Panc1 (cell line): ENCODE results near the gene ARHGAP20. TPM values are rescaled to one million over a fixed set of nuclear protein-coding genes. Genes with fewer than 3 reads are reported as not detected.

Source experiments
- ATAC-seq: fragments of 200-7000 bp; cut with Tn5 transposase; 2 replicates; pipeline ENCODE4 v1.9.1; 2020; ENCODE audit warnings: mild to moderate bottlenecking, moderate library complexity
- Bru-seq: library from RNA; stranded (reverse); fragments of 400-500 nt; gene quantifications from one replicate; lab custom pipeline; 2021; lab: Mats Ljungman, UMichigan
- BruChase-seq, 2 experiments: library from RNA; stranded (reverse); fragments of 400-500 nt; gene quantifications; one replicate each; lab custom pipeline; 2021; lab: Mats Ljungman, UMichigan
- BruUV-seq: library from RNA; stranded (reverse); fragments of 400-500 nt; replicated peaks from 2 replicates; lab custom pipeline; 2021; lab: Mats Ljungman, UMichigan
- CTCF ChIA-PET: fragments of 300-600 bp; sonication (Branson Sonifier 250); formaldehyde crosslinking; loops from one replicate; lab custom pipeline; 2022; ENCODE audit warnings: antibody characterized with exemption; lab: Charles Lee
- POLR2A ChIA-PET: fragments of 300-600 bp; sonication (Branson Sonifier 250); formaldehyde crosslinking; loops from one replicate; lab custom pipeline; 2022; ENCODE audit warnings: antibody characterized with exemption; lab: Charles Lee
- DNase-seq: peaks from one replicate; pipeline ENCODE4 v3.0.0-alpha.2; 2010; ENCODE audit warnings: low read depth, low spot score
- H3K27ac ChIP-seq: 2 replicates; pipeline ENCODE4 v1.5.1; 2011; ENCODE audit warnings: mild to moderate bottlenecking, low read length, inconsistent platforms
- H3K27me3 ChIP-seq: fragments of 200-500 bp; sonication (Bioruptor generic); 2 replicates; pipeline ENCODE4 v1.6.0; 2014; ENCODE audit warnings: low read length, inconsistent platforms; ENCODE audit not compliant: control insufficient read depth, insufficient read depth
- H3K36me3 ChIP-seq: fragments of 200-500 bp; sonication (Bioruptor generic); 2 replicates; pipeline ENCODE4 v1.5.1; 2014; ENCODE audit warnings: inconsistent platforms, mild to moderate bottlenecking, low read length, moderate library complexity; ENCODE audit not compliant: control insufficient read depth, insufficient read depth
- H3K4me1 ChIP-seq: 2 replicates; pipeline ENCODE4 v1.5.1; 2011; ENCODE audit warnings: inconsistent platforms, mild to moderate bottlenecking, low read length, moderate library complexity; ENCODE audit not compliant: control insufficient read depth, insufficient read depth
- H3K4me3 ChIP-seq, 2 experiments: 2 replicates each; pipeline ENCODE4 v1.5.1; 2011 to 2012; ENCODE audit warnings: low read depth in 2 of 2, low read length in 2 of 2, mild to moderate bottlenecking in 2 of 2, inconsistent platforms in 1 of 2, moderate library complexity in 1 of 2
- H3K9me3 ChIP-seq: fragments of 200-500 bp; sonication (Bioruptor generic); 2 replicates; pipeline ENCODE4 v1.5.1; 2014; ENCODE audit warnings: low read depth, mild to moderate bottlenecking, inconsistent platforms, low read length, moderate library complexity; ENCODE audit not compliant: control insufficient read depth, insufficient read depth
- POLR2AphosphoS5 ChIP-seq: IDR thresholded peaks from 2 replicates; pipeline ENCODE4 v1.6.1; 2012; ENCODE audit warnings: mild to moderate bottlenecking, low read depth, low read length, moderate library complexity
- SIN3A ChIP-seq: IDR thresholded peaks from 2 replicates; pipeline ENCODE4 v1.6.1; 2012; ENCODE audit warnings: low read depth, mild to moderate bottlenecking, low read length, moderate library complexity, borderline replicate concordance; ENCODE audit not compliant: insufficient read depth
- TCF7L2 ChIP-seq: IDR thresholded peaks from 2 replicates; pipeline ENCODE4 v1.6.1; 2011; ENCODE audit warnings: mild to moderate bottlenecking, low read depth, low read length, inconsistent platforms
- in situ Hi-C: cut with HindIII; loops from 2 replicates; pipeline ENCODE4 v1.10.0; 2016; ENCODE audit warnings: low sequenced_read_pairs, low pct_unique_long_range_greater_than_20kb
- intact Hi-C: fragments of 100-400 bp; cut with micrococcal nuclease; formaldehyde crosslinking; loops from one replicate; pipeline ENCODE4 v1.10.0; 2022; ENCODE audit not compliant: unreplicated experiment
- long read RNA-seq: library from polyadenylated mRNA; unstranded; transcript quantifications from one replicate; pipeline ENCODE4 v2.0.0, GENCODE V29; 2021; ENCODE audit not compliant: unreplicated experiment
- polyA plus RNA-seq: library from polyadenylated mRNA; unstranded; fragments of >200 nt; gene quantifications from one replicate; pipeline ENCODE4 v1.2.1, GENCODE V29; 2012; ENCODE audit warnings: missing spikeins; ENCODE audit not compliant: insufficient read length
- total RNA-seq: library from RNA; stranded (reverse); gene quantifications from one replicate; pipeline ENCODE4 v1.2.1, GENCODE V29; 2021; ENCODE audit not compliant: unreplicated experiment
- TF ChIP-seq, protein P1 (sequence below): fragments of 450-650 bp; IDR thresholded peaks from 2 replicates; pipeline ENCODE4 v1.5.1; 2017; ENCODE audit warnings: mild to moderate bottlenecking
- TF ChIP-seq, protein P2 (sequence below), 2 experiments: IDR thresholded peaks; 2 replicates each; pipeline ENCODE4 v1.6.1; 2011 to 2012; ENCODE audit warnings: low read depth in 2 of 2, control low read depth in 1 of 2, low read length in 1 of 2, mild to moderate bottlenecking in 1 of 2, moderate library complexity in 1 of 2; ENCODE audit not compliant: insufficient read depth in 1 of 2

Gene ARHGAP20, protein sequence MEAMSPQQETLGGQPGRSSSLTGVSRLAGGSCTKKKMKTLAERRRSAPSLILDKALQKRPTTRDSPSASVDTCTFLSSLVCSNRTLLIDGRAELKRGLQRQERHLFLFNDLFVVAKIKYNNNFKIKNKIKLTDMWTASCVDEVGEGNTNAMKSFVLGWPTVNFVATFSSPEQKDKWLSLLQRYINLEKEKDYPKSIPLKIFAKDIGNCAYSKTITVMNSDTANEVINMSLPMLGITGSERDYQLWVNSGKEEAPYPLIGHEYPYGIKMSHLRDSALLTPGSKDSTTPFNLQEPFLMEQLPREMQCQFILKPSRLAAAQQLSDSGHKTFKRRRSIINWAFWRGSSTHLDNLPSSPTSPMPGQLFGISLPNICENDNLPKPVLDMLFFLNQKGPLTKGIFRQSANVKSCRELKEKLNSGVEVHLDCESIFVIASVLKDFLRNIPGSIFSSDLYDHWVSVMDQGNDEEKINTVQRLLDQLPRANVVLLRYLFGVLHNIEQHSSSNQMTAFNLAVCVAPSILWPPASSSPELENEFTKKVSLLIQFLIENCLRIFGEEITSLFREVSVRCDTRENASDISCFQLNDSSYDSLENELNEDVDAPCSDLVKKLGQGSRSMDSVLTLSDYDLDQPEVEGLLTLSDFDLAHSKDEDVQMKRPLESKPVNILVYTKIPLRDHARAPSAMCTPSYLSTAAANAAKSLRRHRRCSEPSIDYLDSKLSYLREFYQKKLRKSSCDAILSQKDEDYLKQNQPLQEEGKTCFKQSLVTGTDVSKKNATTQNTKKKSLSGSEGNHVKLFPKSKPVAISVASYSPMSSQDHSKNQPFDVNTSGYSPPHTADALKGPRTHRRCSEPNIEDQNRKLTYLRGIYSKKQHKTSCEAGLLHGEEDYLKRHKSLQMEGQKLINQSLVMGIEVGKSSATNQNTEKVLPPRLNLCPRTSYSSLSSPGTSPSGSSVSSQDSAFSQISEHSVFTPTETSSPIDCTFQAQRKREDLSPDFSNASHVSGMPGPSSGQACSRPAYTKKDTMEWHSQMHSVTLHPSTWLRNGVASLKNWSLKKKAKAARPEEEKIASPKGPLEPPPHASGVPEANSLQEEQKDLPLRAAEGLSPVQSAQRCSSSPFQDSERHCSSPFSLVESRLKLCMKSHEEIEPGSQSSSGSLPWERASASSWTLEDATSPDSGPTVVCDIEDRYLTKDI
- total RNA-seq = 0.05 TPM
- polyA plus RNA-seq = not detected
- percentile 13 among the genes with signal in this experiment for Bru-seq, nascent RNA
- percentile 3 among the genes with signal in this experiment for BruChase-seq, experiment 1, labeled RNA remaining after a 2-hour chase
- BruChase-seq, experiment 2, labeled RNA remaining after a 6-hour chase = percentile 3 among the genes with signal in this experiment
- long read RNA-seq = 0 reads

DNA sequence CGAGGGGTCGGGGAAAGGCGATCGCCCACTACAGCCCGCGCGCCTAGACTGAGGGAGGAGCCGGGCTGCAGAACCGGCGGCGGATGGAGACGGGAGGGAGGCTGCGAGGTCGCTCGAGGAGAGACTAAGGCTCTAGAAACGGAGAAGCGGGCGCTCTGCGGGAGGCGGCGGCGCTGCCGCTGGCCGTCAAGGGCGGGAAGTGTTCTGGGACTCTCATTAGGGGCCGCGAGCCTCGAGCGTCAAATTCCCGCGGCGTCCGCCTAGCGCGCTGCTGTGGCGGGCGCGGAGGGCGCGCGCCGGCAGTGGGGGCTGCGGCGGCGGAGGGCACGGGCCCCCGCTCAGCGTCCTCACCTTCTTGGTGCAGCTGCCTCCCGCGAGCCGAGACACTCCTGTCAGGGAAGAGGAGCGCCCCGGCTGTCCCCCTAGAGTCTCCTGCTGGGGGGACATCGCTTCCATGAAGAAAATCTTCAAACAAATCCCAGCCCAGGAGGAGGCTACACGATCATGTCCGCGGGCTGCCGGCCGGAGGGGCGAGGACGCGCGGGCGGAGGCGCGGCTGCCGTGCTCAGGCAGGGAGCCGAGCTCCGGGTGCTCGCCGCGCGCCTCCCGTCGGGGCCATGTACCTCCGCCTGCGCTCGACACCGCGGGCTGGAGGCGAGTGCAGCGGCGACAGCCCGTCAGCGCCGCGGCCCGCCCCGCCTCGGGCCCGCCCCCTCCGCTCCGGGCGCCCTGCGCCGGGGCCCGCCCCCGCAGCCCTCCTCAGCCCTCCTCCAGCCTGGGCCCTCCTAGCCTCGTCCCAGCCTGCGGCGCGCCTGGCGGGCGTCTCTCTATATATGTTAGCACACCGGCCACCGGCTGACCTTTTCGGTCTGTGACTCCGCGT lies at the start of gene ARHGAP20:
Gene ARHGAP20 (minus strand): TSS at position 662 of the 883 bp plus-strand sequence. CDS start 206 bp downstream, at position 456.
- H3K9me3 ChIP-seq = no peaks in the 10 kb centered on the region
- H3K4me1 ChIP-seq = peaks cover 11% of the 10 kb centered on the region; the same call in 1 of the 2 replicates
- intact Hi-C loops = loop anchor here (10.0 kb wide), 1 partner anchor 523 kb away; no protein-coding TSS in a partner anchor
- in situ Hi-C loops = no loop called here
- H3K27me3 ChIP-seq = peaks cover 61% of the 10 kb centered on the region
- no peak for DNase-seq
- ChIA-PET CTCF (no interaction called here), POLR2A (no interaction called here)
- H3K36me3 ChIP-seq = no peaks in the 10 kb centered on the region
- peak; percentile 92 for ATAC-seq
- H3K27ac ChIP-seq = no peak within 1 kb of the TSS
- H3K4me3 ChIP-seq = peak within 1 kb of the TSS; percentile 40 to 46
- BruUV-seq = no TSS peak
- TF ChIP-seq POLR2AphosphoS5 (no peak), TCF7L2 (no peak), SIN3A (no peak)
- TF ChIP-seq, protein P1, sequence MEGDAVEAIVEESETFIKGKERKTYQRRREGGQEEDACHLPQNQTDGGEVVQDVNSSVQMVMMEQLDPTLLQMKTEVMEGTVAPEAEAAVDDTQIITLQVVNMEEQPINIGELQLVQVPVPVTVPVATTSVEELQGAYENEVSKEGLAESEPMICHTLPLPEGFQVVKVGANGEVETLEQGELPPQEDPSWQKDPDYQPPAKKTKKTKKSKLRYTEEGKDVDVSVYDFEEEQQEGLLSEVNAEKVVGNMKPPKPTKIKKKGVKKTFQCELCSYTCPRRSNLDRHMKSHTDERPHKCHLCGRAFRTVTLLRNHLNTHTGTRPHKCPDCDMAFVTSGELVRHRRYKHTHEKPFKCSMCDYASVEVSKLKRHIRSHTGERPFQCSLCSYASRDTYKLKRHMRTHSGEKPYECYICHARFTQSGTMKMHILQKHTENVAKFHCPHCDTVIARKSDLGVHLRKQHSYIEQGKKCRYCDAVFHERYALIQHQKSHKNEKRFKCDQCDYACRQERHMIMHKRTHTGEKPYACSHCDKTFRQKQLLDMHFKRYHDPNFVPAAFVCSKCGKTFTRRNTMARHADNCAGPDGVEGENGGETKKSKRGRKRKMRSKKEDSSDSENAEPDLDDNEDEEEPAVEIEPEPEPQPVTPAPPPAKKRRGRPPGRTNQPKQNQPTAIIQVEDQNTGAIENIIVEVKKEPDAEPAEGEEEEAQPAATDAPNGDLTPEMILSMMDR = no peak
- TF ChIP-seq, protein P2, sequence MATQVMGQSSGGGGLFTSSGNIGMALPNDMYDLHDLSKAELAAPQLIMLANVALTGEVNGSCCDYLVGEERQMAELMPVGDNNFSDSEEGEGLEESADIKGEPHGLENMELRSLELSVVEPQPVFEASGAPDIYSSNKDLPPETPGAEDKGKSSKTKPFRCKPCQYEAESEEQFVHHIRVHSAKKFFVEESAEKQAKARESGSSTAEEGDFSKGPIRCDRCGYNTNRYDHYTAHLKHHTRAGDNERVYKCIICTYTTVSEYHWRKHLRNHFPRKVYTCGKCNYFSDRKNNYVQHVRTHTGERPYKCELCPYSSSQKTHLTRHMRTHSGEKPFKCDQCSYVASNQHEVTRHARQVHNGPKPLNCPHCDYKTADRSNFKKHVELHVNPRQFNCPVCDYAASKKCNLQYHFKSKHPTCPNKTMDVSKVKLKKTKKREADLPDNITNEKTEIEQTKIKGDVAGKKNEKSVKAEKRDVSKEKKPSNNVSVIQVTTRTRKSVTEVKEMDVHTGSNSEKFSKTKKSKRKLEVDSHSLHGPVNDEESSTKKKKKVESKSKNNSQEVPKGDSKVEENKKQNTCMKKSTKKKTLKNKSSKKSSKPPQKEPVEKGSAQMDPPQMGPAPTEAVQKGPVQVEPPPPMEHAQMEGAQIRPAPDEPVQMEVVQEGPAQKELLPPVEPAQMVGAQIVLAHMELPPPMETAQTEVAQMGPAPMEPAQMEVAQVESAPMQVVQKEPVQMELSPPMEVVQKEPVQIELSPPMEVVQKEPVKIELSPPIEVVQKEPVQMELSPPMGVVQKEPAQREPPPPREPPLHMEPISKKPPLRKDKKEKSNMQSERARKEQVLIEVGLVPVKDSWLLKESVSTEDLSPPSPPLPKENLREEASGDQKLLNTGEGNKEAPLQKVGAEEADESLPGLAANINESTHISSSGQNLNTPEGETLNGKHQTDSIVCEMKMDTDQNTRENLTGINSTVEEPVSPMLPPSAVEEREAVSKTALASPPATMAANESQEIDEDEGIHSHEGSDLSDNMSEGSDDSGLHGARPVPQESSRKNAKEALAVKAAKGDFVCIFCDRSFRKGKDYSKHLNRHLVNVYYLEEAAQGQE (IDR thresholded peaks at IDR 0.05; ENCODE audit: insufficient read depth in 1 of 2, low read depth in 2 of 2, low read length in 1 of 2) = no peak
